Hair follicle dermal papilla cell (primary cell): ENCODE data around the gene NCAPD3. TPM values are rescaled to one million over a fixed set of nuclear protein-coding genes. Genes with fewer than 3 reads are reported as not detected.

Experiments used
- total RNA-seq: library from RNA; depleted of rRNA; stranded (reverse); fragments of >200 nt; gene quantifications from 2 replicates; pipeline ENCODE4 v1.2.3, GENCODE V29; 2012

NCAPD3 gene, protein sequence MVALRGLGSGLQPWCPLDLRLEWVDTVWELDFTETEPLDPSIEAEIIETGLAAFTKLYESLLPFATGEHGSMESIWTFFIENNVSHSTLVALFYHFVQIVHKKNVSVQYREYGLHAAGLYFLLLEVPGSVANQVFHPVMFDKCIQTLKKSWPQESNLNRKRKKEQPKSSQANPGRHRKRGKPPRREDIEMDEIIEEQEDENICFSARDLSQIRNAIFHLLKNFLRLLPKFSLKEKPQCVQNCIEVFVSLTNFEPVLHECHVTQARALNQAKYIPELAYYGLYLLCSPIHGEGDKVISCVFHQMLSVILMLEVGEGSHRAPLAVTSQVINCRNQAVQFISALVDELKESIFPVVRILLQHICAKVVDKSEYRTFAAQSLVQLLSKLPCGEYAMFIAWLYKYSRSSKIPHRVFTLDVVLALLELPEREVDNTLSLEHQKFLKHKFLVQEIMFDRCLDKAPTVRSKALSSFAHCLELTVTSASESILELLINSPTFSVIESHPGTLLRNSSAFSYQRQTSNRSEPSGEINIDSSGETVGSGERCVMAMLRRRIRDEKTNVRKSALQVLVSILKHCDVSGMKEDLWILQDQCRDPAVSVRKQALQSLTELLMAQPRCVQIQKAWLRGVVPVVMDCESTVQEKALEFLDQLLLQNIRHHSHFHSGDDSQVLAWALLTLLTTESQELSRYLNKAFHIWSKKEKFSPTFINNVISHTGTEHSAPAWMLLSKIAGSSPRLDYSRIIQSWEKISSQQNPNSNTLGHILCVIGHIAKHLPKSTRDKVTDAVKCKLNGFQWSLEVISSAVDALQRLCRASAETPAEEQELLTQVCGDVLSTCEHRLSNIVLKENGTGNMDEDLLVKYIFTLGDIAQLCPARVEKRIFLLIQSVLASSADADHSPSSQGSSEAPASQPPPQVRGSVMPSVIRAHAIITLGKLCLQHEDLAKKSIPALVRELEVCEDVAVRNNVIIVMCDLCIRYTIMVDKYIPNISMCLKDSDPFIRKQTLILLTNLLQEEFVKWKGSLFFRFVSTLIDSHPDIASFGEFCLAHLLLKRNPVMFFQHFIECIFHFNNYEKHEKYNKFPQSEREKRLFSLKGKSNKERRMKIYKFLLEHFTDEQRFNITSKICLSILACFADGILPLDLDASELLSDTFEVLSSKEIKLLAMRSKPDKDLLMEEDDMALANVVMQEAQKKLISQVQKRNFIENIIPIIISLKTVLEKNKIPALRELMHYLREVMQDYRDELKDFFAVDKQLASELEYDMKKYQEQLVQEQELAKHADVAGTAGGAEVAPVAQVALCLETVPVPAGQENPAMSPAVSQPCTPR (N-terminal part only)
- total RNA-seq, result 8.9 and 14.4 TPM in 2 replicates

DNA sequence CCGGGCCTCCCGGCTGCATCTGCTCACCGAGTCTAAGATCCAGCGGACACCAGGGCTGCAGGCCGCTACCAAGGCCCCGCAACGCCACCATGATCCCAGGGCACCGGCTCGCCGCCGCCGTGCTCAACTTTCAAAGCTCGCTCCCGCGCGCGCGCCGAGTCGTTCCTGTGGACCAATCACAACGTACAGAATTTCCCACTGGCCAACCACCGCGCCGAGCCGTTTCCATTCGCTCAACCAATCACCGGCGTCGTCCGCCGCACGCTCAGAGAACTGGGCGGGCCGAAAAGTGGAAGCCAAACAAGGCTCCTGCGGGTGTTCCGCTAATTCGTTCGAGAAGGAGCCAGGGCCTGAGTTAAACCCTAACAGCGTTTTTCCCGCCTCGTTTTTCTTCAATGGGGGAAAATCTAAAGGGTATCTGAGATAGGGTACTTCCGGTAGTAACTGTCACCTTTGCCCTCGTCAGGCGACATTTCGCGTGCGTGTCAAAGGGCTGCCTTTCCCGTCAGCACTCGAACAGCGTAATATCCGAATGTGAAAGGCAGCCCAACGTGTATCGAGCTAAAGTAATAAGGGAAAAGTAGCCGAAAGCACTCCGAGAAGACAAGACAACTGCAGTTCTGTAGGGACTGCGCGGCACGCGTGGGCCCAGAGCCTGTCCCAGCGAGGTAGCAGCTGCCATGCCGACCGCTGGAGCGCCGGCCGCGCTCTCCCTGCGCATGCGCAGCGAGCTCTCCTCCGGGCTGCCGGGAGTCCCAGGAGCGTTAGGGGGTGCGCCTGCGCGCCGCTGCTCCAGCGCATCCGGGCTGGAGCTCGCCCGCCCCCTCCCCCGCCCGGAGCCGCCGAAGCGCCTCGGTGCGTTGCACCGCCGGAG, at the start of gene NCAPD3, which contains the start of gene VPS26B:
TSS of gene NCAPD3 (minus strand) at position 132 of the 874 bp plus-strand sequence. CDS start at position 91, 41 bp downstream.
TSS of gene VPS26B (plus strand) at position 836 of the 874 bp plus-strand sequence. CDS start 452 bp downstream, outside the sequence.

DNA sequence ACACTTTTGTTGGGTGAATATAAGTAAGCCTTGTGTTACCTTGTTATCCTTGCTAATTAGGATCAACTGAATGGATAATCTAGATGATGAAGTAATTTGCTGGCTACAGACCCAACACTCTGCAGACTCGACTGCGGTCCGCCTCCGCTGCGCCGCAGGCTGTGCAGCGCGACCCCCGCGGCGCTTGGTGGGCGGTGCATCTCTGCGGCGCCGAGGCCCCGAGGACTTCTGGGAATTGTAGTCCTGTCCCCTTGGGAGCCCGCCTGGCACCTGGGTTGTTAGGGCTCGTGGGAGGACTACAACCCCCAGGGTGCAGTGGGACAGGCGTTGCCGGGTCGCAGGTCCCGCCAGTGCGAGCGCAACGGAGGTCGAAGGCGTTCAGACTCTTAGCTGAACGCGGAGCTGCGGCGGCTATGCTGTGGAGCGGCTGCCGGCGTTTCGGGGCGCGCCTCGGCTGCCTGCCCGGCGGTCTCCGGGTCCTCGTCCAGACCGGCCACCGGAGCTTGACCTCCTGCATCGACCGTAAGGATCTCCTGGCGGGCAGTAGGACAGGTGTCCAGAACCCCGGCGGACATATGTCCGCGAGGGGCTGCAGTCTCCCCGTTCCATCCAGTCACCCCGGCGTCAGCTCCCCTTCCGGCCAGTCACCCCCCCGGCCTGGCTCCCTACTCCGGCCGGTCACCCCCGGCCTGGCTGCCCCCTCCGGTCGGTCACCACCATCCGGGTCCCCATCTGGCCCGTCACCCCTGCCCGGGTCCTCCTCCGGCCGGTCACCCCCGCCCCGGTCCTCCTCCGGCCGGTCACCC, 29.6 kb upstream of the NCAPD3 start, which contains the start of the genes ACAD8 and THYN1:
TSS of gene ACAD8 (plus strand) at position 381 of the 806 bp plus-strand sequence. CDS start at position 414, 33 bp downstream.
TSS of gene THYN1 (minus strand) at position 165 of the 806 bp plus-strand sequence. CDS start 470 bp downstream, outside the sequence.

Other genes with a start within 250 kb of the NCAPD3 start
- gene JAM3, start 154.9 kb downstream of the NCAPD3 start, total RNA-seq, result 59.6 and 78.4 TPM in 2 replicates
- 53.1 and 53.9 TPM in 2 replicates for gene VPS26B, start 704 bp upstream of the NCAPD3 start, total RNA-seq
- 24.0 and 26.5 TPM in 2 replicates for gene THYN1, start 29.4 kb upstream of the NCAPD3 start, total RNA-seq
- gene ACAD8, start 29.6 kb upstream of the NCAPD3 start, total RNA-seq, result 13.2 and 14.3 TPM in 2 replicates
- gene GLB1L3, start 52.4 kb upstream of the NCAPD3 start, total RNA-seq, result 0.49 and 0.81 TPM in 2 replicates
- 0.73 and 2.4 TPM in 2 replicates for gene GLB1L2, start 108.0 kb upstream of the NCAPD3 start, total RNA-seq
- not detected in 2 replicates for gene B3GAT1, start 188.3 kb upstream of the NCAPD3 start, total RNA-seq